NK-92 (cell line): Measurements from ENCODE around the gene GPHA2.
"Not testable (repeated sequence)": the region's sequence is repeated elsewhere in the genome, so short reads cannot be mapped to it uniquely, and the experiment has no call there.

Experiments
- DNase-seq: peaks from one replicate; lab custom pipeline; 2025; ENCODE audit not compliant: unreplicated experiment; lab: John Stamatoyannopoulos, UW

Gene GPHA2, protein sequence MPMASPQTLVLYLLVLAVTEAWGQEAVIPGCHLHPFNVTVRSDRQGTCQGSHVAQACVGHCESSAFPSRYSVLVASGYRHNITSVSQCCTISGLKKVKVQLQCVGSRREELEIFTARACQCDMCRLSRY

DNA sequence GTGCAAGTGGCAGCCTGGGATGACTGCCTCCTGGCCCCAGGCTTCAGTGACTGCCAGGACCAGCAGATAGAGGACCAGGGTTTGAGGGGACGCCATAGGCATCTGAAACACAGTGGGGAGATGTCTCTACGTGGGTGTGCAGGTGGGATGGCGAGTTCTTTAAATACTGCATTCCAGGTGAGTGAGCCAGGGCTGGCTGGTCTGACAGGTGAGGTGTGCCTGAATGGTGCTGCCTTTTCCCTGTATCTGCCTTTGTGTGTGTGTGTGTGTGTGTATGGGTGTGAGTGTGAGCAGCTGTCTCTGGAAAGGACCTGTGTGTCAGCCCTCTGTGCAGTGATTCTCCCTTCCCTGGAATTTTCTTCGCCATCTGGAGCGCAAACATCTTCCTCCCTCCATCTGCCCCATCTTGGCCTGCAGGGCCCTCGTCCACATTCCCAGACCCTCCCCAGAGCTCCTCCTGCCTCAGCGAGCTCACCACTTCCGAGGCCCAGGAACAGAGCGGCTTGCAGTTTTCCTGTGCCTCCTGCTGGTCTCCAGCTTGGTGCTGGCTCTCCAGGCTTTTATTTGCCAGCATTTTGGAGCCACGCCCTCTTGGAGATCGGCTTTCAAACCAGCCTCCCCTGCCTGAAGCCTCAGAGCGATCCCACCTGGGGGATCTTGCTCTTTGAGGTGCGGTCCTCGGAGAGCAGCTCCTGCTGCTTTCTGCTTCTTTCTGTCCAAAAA is at the start of gene GPHA2:
GPHA2 (minus strand) TSS at position 535 of the 723 bp plus-strand sequence; CDS start at position 102, 433 bp downstream.
- no peak for DNase-seq

DNA sequence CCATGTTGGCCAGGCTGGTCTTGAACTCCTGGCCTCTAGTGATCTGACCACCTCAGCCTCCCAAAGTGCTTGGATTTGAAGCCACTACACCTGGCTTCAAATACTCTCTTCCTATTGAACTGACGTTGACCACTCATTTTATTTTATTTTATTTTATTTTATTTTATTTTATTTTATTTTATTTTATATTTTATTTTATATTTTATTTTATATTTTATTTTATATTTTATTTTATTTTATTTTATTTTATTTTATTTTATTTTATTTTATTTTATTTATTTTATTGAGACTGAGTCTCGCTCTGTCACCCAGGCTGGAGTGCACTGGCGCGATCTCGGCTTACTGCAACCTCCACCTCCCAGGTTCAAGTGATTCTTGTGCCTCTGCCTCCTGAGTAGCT is 47.6 kb upstream of the GPHA2 start:
- DNase-seq, result not testable (repeated sequence)

DNA sequence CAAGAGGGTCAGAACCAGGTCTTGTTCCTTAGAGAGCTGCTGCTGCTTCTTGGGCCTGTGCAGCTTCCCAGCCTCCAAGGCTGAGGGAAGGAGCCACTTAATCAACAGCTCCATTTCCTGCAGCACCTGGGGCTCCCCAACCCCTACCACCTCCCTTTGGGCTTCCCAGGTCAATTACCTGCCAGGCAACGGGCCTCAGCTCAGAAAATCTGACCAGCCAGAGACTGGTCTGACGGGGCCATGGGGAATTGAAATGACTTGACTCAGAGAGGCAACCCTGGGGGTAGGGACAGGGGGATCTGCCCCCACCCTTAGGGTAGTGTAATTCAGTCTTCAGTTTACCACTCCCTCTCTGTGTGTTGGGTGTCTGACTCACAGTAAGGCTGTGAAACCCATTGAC is 41.0 kb upstream of the GPHA2 start:
- DNase-seq, result no peak

DNA sequence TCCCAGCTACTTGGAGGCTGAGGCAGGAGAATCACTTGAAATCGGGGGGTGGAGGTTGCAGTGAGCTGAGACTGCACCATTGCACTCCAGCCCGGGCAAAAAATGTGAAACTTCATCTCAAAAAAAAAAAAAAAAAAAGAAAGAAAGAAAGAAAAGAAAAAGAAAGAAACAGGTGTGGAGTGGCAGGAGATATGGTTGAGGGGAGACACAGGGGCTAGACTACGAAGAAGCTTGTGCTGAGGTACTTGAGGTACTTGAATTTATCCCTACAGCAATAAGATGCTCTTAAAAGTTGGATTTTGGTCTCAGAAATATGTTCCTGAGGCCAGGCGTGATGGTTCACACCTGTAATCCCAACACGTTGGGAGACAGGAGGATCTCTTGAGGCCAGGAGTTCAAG is 38.4 kb upstream of the GPHA2 start:
- no peak for DNase-seq

DNA sequence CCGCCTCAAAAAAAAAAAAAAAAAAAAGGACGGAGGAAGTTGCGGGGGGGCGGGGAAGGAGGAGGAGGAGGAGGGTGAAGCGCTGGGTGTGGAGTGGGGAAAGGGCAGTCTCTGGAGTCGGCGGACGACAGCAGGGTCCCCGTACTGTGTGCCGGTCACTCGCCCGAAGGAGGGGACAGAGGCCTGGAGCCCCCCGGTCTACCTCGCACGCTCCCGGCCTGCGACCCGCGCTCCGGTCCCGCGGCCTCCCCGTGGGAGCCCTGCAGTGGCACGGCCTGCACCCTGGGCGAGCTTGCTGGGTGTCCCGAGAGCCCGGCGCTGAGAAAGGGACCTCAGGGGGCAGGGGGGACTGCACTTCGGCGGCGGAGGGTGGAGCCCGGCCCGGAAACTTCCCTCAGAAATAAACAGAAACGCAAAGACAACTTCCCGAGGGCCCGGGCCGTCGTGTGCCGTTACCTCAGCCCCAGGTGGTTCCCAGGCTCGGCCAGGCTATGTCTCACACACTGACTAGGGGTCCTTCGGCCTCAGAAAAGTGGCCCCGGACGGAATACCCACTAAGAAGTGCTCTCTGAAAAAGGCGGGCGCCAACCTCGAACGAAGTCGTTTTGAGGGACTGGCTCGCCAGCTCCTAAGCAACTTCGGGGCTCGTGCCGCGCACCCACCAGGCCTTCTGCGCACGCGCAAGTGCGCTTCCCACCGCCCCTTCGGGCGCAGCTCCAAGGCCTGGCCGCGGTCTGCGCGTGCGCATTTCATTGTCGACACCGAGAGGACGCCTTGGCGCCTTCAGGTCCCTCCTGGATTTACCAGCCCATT is 35.9 kb upstream of the GPHA2 start, which contains the start of gene MAJIN:
MAJIN (minus strand) TSS at position 688 of the 813 bp plus-strand sequence. CDS start 12,703 bp downstream, outside the sequence.
- peak; percentile 22 for DNase-seq

DNA sequence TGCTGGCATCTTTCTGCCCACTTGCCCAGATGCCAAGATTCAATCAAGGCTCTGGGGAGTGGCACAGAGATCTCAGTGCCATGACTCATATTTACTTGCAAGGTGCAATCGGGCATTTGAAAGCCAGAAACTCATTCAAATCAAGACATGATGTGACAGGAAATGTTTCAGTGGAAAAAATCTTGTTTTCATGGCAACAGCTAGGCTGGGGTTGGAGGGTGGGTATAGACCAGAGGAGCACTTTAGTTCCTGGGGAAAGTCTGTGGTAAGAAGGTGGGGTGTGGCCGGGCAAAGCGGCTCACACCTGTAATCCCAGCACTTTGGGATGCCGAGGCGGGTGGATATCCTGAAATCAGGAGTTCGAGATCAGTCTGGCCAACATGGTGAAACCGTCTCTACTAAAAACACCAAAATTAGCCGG is 35.0 kb upstream of the GPHA2 start:
- no peak for DNase-seq

DNA sequence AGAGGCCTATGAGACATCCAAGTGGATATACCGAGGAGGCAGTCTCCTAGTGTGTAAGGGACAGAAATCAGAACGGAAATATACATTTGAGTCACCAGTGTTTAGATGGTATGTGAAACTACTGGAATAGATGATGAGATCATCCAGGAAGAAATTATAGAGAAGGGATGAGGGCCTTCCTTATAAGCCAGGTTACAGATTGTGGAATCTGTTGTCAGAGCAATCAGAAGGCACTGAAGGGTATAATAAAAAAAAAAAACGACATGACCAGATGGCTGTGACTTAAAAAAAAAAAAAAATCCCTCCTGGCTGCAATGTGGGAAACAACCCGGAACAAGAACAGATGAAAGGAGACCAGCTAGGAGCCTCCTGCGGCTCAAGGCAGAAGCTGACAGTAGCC is 33.5 kb upstream of the GPHA2 start:
- no peak for DNase-seq

DNA sequence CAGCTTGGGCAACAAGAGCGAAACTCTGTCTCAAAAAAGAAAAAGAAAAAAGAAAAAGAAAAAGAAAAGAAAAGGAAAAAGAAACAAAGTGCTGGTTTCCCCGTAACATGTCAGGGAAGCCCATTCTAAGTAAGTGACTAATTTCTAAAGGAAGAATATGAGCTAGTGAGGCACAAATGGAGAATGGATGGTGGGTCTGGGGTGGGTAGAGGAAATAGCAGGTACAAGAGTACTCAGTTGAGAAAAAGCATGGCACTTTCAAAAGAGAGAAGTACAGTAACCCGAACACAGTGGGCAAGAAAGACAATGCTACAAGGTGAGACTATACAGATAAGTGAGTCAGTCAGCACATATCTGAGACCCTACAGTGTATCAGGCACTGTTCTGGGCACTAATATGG is 31.7 kb upstream of the GPHA2 start:
- no peak for DNase-seq

DNA sequence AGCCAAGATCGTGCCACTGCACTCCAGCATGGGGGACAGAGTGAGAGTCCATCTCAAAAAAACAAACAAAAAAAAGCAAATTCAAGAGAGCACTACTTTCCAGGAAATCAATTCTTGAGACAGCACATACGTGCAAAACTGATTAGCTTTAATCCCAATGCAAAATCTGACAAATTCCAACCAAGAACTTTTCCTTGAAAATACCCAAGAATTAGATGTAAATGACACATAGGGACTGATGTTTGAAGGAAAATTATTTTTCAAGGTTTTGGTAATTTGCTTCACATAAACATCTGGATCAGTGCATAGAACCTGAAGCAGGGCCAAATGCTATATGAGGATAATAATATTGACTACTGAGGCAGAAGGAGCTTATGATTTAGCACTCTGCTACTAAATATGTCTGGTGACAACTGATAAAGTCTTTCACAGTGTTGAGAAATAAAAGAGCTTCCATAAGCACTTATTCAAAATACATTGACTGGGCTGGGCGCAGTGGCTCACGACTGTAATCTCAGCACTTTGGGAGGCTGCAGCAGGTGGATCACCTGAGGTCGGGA is 27.5 kb upstream of the GPHA2 start:
- DNase-seq, result no peak

DNA sequence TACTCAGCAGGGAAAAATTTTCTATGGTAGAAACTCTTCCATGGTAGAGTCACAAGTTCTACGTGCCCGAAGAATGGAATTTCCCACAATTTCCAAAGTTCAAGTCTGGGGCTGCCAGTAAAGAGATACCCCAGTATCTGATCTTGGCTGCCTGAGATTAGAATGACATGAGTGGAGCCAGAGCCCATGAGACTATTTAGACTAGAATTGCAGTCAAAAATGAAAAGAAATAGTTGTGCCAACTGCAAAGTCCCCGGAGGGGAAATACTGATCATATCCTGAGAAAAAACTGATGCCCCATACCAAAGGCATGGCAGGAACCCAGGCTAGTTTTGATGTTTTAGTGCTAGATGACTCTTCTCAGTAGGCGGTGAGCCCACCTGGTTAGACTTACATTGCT is 25.0 kb upstream of the GPHA2 start:
- DNase-seq, result no peak

DNA sequence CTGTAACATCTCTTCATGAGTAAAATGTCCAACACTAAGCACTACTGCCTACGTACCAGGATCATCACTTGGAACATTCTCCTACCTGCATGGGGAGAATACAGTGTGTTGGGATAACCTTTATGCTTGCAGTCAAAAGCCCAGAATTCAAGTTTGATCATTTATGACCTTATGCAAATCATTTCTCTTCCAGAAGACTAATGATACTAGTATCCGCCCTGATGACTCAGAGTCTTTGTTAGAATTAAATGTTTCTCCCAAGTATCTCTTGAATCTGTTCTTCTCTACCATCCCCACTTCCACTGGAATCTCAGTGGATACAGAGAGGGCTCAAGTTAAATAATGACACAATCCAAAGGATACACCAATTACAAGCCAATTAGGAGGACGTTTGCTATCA is 23.8 kb upstream of the GPHA2 start:
- DNase-seq, result no peak

DNA sequence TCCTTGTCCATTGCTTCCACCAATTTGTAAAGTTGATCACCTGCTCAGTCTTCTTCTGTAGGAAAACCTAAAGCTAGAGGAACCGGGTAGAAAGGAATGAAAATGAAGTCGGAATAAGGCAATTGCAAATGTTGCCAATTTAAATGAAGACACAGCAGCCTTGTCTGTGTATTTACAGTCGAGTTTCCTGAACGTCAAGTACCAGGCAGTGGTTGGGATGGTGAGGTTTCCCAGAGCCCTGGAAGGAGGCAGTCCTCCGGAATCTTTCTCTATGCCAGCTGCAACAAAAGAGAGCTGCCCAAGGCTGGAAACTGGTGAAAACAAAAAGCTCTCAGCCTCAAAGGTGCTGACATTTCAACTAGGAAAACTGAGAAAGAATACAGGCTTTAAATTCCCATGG is 18.5 kb upstream of the GPHA2 start:
- DNase-seq, result no peak

DNA sequence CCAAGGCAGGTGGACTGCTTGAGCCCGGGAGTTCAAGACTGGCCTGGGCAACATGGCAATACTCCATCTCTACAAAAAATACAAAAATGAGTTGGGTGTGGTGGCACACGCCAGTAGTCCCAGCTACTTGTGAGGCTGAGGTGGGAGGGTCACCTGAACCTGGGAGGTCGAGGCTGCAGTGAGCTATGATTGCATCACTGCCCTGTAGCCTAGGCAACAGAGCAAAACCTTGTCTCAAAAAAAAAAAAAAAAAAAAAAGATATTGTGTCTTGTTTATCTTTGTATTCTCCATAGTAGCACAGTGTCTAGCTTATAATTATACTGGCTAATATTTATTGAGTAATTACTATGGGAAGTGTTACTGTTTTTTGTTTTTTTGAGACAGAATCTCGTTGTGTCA is 15.8 kb upstream of the GPHA2 start:
- no peak for DNase-seq

DNA sequence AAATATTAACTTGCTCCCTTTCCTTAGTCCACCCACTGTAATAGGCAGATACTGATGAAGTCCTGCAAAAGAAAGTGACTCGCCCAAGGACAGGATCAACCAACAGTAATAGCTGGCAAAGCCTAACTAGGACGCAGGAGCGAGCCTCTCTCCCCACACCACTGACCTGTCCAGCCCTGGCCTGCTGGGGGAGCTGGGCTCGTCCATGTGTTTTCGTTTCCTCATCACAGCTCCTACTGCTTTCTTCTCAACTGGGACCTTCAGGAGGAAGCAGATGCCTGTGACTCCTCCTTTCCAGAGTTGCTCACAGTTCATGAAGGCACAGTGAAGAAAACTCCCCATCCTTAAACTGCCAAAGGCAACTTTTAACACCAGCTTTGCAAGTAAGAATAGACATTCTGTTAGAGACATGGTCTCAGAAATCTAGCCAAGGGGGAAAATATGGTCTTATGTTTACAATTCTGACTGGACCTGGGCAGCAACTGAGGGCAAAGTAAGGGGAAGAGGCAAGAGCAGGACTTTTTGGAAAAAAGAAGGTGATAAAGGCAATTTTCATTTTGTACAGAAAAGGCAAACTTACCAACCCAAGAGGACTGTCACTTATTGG is 11.6 kb upstream of the GPHA2 start:
- DNase-seq, result no peak

DNA sequence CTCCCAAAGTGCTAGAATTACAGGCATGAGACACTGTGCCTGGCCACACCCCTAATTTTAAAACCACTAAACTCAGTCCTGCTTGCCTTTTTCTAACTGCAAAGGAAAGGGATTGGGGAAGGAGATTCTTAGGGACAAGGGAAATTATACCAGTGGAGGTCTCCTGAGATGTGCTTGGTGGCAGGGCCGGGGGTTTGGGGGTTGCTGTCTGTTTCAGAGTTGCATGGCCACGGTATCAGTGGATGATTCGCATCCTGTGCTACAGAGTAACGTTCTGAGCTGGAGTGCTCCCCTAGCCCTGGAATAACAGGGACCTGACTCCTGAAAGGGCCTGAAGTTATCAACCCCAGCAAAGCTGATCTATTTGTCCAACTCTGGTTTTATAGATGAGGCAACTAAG is 846 bp upstream of the GPHA2 start:
- no peak for DNase-seq

DNA sequence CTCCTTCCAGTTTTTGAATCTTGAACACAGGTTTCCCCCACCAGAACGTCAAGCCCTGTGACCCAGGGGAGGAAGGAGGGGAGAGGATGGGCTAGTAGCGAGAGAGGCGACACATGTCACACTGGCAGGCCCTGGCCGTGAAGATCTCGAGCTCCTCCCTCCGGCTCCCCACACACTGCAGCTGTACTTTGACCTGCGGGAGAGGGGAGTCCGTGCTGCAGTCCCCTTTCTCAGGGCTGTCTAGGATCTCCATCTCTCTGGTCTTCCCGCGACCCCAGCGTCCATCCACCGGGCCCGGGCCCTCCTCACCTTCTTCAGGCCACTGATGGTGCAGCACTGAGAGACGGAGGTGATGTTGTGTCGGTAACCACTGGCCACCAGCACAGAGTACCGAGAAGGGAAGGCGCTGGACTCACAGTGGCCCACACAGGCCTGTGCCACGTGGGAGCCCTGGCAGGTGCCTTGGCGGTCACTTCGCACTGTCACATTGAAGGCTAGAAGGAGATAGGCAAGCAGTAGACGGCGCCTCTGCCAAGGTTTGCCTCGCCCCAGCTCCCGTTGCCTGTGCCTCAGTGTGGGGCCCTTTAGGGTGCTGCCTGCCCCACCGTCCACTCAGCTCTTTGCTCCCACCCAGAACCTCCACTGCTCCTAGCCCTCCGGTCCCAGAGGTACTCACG is 873 bp downstream of the GPHA2 start:
- no peak for DNase-seq

DNA sequence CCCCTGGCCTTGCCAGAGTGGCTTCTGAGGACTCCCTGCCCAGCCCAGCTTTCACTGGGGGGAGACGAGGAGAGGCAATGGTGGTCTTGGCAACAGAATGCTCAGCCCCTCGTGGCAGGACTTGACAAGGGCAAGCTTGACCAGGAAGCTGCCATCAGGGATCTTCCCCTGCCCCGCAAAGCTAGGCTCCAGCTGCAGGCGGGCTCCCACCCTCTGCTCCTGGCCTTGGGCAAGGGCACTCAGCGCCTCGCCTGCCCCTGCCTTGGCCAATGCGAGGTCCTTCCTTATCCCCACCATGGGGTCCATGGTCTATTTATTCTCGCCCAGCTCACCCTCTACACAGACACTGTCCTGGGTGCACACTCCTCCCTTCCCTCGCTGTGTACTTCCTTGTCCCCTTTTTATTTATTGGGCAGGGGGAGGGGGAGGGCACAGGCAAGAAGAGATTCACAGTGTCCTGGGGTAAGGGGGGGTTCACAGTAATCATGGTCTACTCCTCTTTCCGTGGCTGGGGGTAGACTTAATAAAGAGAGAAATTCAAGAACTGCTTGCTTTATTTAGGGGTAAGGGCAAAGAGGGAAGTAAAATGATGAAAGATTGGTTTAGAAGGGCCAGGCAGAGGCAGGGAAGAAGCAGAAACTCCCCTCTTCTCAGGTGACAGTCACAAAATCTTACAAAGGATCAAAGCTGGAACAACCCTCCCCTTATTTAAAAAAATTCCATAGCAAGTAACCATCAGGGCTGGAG is 1.6 kb downstream of the GPHA2 start:
- no peak for DNase-seq

DNA sequence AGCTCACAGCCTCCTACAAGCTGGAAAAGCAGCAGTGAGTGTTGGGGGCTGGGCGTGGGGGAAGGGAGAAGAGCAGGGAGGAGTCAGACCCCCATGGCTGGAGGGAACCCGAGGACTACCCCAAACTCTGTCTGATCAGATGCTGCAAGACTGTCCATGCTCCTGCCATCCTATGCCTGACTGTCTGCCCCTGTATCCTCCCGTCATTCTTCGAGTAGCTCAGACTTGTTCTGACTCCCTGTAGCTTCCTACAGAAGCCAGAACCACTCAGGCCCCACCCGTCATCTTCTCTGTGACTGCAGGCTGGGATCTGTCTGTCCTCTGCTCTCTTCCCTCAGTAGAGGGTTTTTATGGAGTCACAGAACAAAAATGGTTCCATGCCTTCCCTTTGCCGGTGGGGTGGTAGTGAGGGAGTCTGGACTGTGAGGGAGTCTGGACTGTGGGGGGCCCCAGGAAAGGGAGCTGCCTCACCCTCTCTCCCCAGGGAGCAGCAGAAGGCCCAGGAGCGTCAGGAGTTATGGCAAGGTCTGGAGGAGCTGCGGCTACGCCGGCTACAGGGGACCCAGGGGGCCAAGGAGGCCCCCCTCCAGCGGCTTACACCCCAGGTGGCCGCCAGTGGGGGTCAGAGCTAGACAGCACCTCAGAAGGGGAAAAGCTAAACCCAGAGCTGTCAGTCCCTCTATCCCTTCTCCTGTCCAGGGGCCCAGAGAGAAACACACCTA is 2.3 kb downstream of the GPHA2 start:
- DNase-seq, result no peak

DNA sequence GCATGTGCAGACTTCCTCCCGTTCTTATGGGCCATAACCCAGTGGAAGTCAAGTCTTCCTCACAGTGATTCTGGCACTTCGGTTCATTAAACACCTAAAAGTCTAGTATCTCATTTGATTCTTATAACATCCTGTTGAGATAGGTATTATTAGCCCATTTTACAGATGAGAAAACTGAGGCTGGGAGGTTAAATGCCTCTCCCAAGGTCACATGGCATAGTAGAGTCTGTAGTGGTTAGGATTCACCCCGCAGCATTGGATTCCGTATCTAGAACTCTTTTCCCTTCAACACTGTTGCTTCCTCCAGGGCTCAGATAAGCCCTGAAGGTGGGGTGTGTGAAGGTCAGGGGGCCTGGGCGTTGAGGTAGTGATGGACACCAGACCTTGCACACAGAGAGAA is 3.4 kb downstream of the GPHA2 start:
- no peak for DNase-seq
